ENCODE results near the gene KIRREL1.

Gene KIRREL1

DNA sequence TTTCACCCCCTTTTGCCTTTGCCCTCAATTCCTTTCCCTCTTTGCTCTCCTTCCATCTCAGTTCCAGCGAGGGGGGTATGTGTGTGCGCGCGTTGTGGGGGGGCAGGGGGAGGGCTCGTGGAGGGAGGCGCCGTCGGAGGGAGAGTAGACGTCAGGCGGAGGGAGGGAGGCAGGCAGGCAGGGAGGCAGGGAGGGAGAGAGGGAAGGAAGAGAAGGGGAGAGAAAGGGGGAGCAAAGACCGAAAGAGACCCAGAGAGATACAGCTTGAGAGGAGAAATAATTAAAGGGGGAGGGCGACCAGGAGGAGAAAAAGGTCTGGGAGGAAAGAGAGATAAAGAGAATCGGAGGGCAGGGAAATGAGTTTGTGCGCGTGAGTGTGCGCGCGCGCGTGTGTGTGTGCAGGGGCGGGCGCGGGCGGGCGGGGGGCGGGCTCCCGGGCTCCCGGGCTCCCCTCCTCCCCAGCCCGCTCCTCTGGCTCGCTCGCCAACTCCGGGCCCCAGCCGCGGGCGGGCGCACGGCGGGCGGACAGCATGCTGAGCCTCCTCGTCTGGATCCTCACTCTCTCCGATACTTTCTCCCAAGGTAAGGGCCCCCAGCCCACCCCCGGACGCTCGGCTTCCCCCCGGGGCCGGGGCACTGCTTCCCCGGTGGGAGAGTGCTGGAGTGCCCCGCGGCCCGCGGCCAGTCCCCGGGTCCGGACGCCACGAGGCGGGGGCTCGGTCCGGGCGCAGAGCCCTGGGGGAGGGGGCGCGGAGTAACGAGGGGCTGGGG is at the start of gene KIRREL1:
Gene KIRREL1, plus strand, starts transcription at position 499 of the 771 bp plus-strand sequence. Its CDS starts 32 bp downstream, at position 531.
- no peak for DNase-seq (ENCODE audit: low read depth in 2 of 2)

DNA sequence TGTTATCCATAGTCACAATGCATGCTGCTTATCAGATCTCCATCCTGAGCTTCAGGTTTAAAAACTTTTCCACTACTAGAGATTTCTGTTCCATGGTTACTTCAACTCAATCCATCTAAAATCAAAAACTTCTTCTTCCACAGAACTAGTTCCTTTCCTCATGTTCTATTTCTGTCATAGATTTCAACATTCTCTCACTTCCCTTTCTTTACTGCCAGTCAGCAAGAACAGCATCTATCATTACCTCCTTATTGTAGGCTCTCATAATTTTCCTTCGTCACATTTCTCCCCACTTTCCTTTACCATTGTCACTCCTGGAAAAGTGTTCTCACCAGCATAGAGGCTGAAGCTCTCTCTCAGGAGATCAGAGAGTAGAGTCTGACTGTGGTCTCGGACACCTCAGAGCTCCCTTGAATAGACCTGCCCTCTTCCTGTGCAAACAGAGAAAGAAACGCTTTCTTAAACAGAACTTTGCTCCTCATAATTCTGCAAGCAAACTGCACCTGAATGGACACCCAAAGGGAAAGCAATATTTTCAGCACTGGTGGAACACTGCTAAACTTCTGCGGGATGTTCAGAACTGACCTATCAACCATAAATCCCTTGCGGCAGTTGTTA is 48.7 kb upstream of the KIRREL1 start:
- no peak for DNase-seq (ENCODE audit: low read depth in 2 of 2)

DNA sequence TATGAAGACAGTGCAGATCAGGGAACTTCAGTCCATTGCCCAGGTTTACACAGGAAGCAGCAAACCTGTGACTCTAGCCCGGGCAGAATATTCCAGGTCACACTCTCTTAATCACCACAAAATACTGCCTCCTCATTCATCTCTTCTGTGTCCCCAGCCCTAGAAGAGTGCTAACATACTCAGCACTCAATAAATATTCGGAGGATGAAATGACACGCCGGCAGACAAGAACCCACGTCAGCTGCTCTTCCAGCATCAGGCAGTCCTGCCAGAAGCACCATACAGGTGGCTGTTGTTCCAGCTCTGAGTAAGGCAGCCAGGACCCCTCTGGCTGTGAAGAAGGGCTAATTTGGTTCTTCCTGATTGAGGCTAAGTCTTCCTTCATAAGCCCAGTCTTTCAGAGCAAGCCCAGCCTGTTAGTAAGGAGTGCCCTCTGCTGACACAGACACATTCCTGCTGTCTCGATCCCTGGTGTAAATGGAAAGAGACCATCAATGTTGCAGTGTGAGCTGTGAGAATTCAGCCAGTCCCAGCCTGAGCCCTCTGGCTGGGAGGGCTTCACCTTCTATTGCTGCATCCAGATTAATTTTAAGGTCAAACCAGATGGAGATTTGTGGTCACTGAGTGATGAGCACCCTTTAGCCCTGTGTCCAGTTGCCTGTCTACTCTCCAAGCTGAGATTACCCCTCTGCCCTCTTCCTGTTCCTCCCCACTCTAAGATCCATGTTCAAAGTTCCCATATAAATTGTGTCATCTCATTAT is 45.0 kb upstream of the KIRREL1 start:
- no peak for DNase-seq (ENCODE audit: low read depth in 2 of 2)

DNA sequence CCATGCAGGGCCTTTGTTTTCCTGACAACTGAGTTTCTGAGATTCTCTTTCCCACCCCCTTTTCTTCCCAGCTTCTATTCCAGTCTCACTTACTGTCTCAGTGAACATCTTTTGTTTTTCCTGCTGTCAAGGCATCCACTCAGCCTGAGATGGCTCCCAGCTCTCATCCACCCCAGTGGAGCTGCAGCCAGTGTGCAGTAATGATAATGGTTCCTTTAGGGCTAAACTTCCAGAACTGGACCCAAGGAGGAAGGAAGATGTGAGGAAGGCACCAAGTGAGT is 44.4 kb upstream of the KIRREL1 start:
- DNase-seq (ENCODE audit: low read depth in 2 of 2) = no peak

DNA sequence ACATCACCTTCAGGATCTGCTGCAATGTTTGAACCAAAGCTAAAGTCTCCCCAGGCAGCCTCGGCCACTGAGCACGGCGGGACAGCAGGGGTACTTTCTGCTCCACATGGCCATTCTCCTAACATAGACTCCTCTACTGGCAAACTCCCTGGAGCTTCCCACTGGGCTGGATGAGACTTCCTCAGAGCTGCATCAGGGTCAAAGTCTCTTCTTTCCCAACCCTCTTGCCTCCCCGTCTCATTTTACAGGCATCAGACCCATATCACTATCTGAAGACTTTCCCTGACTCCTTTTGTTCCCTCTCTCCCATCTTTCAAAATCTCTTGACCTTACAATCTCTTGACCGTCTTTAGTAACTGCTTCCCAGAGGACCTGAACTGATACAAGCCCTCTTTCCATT is 42.2 kb upstream of the KIRREL1 start:
- DNase-seq (ENCODE audit: low read depth in 2 of 2) = no peak

DNA sequence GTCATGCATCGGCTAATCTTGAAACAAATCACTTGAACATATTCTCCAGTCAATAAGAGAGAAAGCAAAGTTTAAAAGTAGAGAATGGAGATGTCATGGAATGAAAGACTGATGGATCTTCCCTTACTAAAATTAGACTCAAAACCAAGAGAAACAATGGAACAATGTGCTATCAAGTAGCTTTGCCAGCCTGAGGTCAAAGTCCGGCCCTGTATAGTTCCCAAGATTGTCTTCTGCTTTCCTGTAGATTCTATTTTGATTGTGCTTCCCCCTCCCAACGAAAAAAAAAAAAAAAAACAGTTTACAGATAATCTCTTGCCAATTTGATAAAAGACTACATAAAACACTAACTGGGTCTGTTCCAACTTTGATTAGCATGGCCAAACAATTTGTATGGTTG is 40.8 kb upstream of the KIRREL1 start:
- no peak for DNase-seq (ENCODE audit: low read depth in 2 of 2)

DNA sequence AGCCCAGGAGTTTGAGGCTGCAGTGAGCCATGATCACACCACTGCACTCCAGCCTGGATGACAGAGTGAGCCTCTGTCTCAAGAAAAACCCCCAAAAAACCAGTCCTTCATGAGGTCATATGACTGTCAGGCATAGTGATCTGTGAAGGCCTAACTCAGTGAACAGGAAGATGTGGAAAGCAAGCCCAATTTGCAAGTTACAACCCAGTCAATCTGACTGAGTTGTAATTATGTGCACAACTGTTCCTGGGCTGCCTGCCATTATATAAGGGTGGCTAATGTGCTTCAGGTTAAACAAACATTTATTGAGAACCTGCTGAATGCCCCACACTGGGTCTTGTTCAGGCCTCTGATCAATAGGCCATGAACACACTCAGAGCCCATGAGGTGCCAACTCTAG is 38.2 kb upstream of the KIRREL1 start:
- no peak for DNase-seq (ENCODE audit: low read depth in 2 of 2)

DNA sequence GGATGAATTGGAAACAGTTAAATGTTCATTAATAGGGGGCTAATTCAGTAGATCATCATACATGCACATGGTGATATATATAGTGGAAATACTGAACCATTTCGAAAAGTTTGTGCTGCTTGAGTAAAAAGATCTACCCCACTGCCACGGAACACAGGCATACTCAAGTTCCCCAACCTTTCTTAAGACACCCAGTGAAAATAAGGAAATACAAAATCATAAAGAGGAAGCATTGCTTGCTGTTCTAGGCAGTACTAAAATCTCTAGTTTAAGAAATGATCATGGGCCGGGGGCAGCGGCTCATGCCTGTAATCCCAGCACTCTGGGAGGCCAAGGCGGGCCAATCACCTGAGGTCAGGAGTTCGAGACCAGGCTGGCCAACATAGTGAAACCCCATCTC is 37.6 kb upstream of the KIRREL1 start:
- no peak for DNase-seq (ENCODE audit: low read depth in 2 of 2)

DNA sequence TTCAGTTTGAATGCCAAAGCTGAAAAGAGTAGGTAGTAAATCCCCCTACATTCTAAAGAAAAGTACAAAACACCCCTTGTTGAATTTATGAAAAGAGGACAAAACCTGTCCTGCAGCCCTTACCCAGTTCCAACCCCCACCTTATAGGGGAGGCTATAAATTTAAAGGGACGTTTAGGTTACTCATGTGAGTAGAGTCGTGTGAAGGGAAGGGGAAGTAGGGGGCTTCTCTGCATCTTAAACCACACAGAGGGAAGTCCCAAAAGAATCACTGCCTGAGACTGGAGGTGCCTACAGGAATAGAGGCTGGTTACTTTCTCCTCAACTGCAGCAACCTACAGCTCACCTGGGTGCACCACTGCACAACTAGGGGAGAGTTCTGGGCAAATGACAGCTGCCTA is 36.7 kb upstream of the KIRREL1 start:
- DNase-seq (ENCODE audit: low read depth in 2 of 2) = no peak

DNA sequence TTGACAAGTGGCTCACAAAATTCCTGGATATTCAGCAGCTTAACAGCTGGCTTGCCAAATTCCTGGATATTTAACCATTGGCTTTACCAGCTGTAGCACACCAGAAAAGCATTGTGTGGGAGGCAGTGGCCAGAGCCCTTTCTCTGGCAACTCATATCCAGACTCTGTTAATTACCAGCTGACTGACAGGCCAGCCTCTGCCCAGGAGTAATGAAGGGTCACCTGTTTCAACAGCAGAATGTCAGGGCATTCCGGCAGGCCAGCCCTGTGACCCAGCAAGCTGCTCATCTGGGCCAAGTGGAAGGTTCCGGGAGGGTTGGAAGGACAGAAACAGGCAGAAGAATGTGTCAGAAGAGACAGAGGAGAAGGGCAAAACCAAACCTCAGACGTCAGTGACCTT is 35.2 kb upstream of the KIRREL1 start:
- no peak for DNase-seq (ENCODE audit: low read depth in 2 of 2)

DNA sequence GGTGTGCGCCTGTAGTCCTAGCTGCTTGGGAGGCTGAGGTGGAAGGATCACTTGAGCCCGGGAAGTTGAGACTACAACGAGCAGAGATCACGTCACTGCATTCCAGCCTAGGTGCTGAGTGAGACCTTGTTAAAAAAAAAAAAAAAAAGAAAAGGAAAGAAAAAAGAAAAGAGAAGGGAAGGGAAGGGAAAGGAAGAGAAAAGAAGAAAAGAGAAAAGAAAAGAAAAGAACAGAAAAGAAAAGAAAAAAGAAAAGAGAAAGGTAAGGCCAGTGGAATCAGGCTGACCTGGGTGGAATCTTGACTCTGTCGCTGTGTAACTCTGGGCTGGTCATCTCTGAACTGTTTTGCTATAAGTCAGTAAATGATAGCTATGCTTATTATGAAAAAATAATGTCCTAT is 33.7 kb upstream of the KIRREL1 start:
- no peak for DNase-seq (ENCODE audit: low read depth in 2 of 2)

DNA sequence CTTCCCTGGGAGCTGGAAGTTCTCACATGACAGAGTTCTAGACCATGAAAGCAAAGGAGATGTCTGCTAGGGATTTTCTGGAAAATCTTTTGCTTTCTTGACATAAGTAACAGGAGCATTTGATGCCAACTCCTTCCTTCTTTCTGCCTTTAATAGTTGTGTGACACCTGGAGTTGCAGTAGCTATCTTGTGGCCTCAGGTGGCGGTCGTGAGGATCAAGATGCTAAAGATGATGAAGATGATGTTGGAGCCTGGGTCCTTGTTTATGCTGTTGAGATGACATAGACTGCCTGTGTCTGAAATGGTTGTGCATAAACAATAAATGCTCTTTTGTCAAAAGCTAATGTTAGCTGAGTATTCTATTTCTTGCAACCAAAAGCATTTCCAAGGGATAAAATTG is 32.7 kb upstream of the KIRREL1 start:
- no peak for DNase-seq (ENCODE audit: low read depth in 2 of 2)

DNA sequence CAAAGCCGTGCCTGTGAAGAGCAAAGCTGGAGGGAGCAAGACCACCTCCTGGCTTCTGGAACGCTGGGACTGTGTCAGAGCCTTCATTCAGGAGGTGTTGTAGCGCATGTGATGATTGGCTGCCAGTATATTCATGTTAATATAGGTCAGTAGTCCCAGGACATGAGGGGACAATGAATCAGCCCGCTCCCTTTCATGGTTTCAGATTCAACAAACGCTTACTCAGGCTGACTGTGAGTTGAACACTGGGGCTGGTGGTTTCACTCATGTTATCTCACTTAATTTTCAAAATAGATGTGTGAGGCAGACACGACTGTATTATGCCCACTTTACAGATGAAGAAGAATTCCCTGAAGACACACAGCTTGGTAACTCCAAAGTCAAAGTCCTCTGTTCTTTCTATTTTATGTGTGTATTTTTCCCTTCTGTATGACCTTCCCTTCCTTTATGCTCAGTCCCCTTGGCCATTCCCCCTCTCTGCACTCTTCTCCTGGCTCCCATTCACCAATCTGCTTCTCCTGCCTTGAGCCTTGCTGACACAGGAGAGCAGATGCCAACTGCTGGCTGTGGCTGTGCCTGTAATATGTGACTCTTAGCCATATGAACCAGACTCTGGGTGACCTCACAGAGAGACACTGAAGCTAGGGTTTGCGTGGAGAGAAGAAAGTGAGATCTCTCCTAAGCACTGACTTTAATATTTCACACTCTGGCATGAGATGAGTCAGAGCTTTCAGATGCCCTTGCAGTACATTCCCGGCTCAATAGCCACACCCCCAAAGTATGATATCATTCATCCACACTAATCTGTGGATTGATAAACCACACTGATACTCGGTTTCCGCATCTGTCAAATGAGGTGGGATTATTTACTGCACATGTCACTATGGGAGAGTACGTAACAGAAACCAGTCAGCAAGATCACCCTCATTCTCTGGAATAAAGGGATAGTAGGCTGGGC is 31.4 kb upstream of the KIRREL1 start:
- DNase-seq (ENCODE audit: low read depth in 2 of 2) = no peak

DNA sequence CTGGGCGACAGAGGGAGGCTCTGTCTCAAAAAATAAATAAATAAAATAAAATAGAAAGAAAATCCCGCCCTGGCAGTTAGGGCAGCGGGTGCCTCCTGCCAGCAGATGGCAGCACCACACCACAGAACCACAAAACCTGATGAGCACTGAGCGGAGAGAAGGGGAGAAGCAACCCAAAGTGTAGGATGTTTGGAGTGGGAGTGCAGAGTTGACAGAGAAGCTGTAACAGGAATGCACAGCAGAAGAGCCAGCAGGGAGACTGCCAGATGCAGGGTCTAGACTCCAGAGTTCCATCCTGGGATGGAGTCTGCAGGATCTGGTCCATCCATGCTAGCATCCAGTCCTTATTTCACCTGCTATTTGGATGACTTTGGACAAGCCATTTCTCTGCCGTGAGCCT is 29.7 kb upstream of the KIRREL1 start:
- no peak for DNase-seq (ENCODE audit: low read depth in 2 of 2)

DNA sequence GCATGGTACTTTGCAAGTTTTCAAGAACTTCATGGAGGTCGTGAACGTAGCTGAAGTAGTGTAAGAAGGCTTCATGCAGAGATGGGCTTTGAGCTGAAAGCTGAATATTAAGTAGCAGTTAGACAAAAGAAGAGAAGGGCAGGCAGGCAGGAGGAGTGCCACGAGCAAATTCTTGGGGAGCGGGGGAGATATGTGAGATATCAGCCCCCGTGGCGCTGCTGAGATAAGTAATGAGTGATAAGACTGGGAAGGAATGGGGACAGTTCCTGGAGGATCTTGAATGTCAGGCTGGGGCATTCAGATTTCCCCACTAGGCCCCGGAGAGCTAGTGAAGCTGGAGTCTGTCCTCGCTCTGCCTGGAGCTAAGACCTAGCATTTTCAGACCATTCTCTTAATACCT is 27.9 kb upstream of the KIRREL1 start:
- DNase-seq (ENCODE audit: low read depth in 2 of 2) = no peak

DNA sequence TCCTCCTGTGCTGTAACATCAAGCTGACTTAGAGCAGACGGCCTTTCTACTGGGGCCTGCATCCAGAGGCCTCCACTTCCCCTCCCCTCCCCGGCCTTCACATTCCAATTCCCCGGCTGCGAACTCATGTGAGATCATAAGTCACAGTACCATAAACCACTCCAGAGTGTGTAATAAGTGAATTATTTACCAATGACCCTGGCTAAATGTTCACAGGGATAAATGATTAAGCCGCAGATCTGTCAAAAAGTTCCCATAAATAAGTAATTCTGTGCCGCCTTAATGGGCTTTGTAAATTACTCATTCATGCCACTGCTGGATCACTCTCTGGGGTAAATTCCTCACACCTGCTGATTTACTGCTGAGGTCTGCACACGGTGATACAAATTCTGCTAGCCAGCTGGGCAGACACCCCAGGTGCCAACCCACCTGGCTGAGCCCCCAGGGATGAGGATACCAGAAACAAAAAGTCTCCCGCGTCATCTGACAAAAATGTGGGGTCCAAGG is 27.4 kb upstream of the KIRREL1 start:
- no peak for DNase-seq (ENCODE audit: low read depth in 2 of 2)

DNA sequence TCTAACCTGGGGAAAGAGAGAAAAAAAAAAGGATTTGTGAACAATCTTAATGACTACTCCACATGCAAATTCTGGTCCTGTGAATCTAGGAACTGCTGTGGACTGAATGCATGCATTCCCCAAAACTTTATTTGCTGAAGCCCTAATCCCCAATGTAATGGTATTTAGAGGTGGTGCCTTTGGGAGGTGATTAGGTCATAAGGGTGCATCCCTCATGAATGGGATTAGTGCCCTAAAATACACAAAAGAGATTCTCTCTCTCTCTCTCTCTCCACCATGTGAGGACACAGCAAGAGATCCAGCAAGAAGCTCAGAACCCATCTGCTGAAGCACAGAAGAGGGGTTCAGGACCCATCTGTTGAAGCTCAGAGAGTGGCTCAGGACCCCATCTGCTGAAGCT is 26.2 kb upstream of the KIRREL1 start:
- no peak for DNase-seq (ENCODE audit: low read depth in 2 of 2)

DNA sequence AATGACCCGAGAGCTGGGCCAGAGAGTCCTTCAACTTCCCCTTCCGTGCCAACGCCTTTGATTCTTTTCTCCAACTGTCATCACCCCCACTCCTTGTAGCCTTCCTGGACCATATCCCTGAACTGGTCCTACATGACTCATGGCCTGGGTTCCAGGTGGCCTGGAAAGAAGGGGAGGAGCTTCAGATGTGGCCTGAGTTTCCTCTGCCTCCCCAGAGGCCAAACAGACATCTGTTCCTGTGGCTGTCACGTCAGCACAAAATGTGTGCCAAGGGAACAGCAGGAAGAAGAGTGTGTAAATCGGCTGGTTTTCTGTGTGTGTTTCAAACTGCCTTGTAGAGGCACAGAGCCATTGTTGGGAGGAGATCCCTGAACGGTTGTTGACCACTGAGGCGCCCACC is 24.9 kb upstream of the KIRREL1 start:
- no peak for DNase-seq (ENCODE audit: low read depth in 2 of 2)

DNA sequence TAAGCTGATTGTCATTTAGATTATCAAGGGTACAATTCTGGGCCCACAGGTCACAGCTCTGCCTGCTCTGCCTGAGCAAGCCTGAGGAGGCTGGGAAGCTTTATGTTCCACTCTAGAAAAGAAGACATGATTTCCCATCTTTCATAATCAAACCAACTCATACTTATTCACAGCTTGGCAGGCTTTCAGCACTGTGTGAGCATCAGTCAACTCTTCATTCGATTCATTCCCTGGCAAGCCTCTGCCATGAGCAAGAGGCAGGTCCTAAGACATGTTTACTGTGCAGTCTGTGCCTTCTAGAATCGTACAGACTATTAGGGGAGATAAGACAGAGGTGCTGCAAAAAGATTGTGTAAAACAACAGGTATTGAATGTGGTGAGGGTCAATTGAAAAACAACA is 24.5 kb upstream of the KIRREL1 start:
- DNase-seq (ENCODE audit: low read depth in 2 of 2) = no peak

DNA sequence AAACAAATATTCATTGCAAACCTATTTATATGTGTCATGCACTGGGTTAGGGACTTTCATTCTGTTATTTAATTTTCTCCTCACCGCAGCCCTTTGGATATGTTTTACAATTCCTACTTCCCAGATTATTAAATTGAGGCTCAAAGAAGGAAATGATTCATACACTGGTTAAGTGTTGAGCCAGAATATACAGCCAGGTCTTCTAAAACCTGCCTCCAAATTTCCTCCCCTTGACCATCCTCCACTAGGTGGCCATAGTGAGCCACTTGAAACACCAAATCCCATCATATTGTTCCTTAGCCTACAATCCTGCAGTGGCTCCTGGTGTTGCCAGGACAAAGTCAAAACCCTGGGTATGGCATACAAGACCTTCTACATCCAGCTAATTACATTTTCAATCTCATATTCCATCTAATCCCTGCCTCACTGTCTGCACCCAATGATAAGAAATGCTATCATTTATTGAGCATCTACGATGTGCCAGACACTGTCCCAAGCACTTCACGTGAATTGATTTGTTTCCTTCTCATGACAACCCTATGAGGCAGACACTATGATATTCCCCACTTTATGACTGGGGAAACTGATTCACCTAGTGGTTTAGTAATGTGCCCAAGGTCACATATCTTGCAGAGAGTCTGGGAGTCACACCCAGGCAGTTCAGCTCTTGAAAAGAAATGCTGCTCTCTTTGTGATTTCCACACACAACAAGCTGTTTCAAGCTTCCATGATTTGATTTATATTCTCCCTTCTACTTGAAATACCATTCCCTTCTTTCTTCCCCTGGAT is 23.6 kb upstream of the KIRREL1 start:
- no peak for DNase-seq (ENCODE audit: low read depth in 2 of 2)

DNA sequence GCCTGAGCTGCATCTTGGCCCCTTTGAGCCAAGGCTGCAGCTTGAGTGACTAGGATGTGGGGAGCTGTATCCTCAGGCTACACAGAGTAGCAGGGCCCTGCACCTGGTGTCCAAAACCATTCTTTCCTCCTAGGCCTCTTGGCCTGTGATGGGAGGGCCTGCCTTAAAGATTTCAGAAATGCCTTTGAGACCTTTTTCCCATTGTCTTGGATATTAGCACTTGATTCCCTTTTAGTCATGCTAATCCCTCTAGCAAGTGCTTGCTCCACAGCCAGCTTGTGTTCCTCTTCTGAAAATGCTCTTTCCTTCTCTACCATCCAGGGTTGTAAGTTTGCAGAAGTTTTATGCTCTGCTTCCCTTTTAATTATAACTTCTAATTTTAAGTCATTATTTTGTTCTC is 21.7 kb upstream of the KIRREL1 start:
- no peak for DNase-seq (ENCODE audit: low read depth in 2 of 2)

All from stimulated activated CD8-positive, alpha-beta memory T cell treated with anti-CD3 and anti-CD28 coated beads, Interleukin-15, amount 100 ng/mL, for 4 hours (primary cell).